Lower leg skin (tissue), 4 donors: Measurements from ENCODE around the gene AKAP6. TPM values are rescaled to one million over a fixed set of nuclear protein-coding genes. Genes with fewer than 3 reads are reported as not detected.

Source experiments
- DNase-seq, 2 donors: peaks; one replicate each; pipeline ENCODE4 v3.0.0-alpha.2; 2019; ENCODE audit warnings: low spot score in 2 of 2
- H3K4me3 ChIP-seq: fragments of 200-600 bp; sonication (generic); 2 replicates; pipeline ENCODE4 v1.5.1; 2017; ENCODE audit warnings: mild to moderate bottlenecking, low read depth; ENCODE audit not compliant: poor library complexity, severe bottlenecking
- CTCF ChIP-seq, 3 donors: fragments of 450-650 bp; IDR thresholded peaks; one replicate each; pipeline ENCODE4 v1.5.1; 2016; ENCODE audit warnings: antibody characterized with exemption in 3 of 3, mild to moderate bottlenecking in 3 of 3, moderate library complexity in 2 of 3
- POLR2A ChIP-seq, 2 donors: fragments of 450-650 bp; IDR thresholded peaks; one replicate each; pipeline ENCODE4 v1.6.1; 2016 to 2017; ENCODE audit warnings: antibody characterized with exemption in 2 of 2, mild to moderate bottlenecking in 1 of 2, moderate library complexity in 1 of 2
- WGBS, 2 donors: methylation state at CpG; one replicate each; pipeline ENCODE4 v1.1.5; 2018; 5-methylcytosine and 5-hydroxymethylcytosine counted together
- intact Hi-C: fragments of 100-400 bp; cut with DNase I; formaldehyde crosslinking; loops from one replicate; pipeline ENCODE4 v1.15.0; 2023; ENCODE audit warnings: low total_unique reads
- total RNA-seq, 4 donors: library from RNA; depleted of rRNA; stranded (reverse); fragments of >200 nt; gene quantifications; one replicate each; pipeline ENCODE4 v1.1.0, GENCODE V29; 2016

Gene AKAP6
- total RNA-seq, 4 donors from 2014 or later, result 2.3 to 13.3 (median 3.6) TPM

- TF ChIP-seq POLR2A (IDR thresholded peaks at IDR 0.05), result no peak
- no peak for TF ChIP-seq CTCF (IDR thresholded peaks at IDR 0.05)
- intact Hi-C loops, result no loop called here
These were observed 93.3 kb downstream of the AKAP6 start for GRCh38 chr14:32422440-32422839.

GRCh38 chr14:32426028-32426427 is 96.9 kb downstream of the AKAP6 start:
- DNase-seq, result no peak
- TF ChIP-seq CTCF (IDR thresholded peaks at IDR 0.05) (no peak), POLR2A (IDR thresholded peaks at IDR 0.05) (no peak)
- no peak overlapping the region for H3K4me3 ChIP-seq
- intact Hi-C loops, result no loop called here
- WGBS, 2 donors, result 77 to 89% methylated on average over 1 of the region's 1 CpG

More at GRCh38 chr14:32422440-32422839, 93.3 kb downstream of the AKAP6 start:
- no peak overlapping the region for H3K4me3 ChIP-seq
- no peak for DNase-seq

- DNase-seq, result no peak
- intact Hi-C loops, result no loop called here
- no peak overlapping the region for H3K4me3 ChIP-seq
- 80 to 81% methylated on average over 8 of the region's 8 CpGs for WGBS, 2 donors
- no peak for TF ChIP-seq CTCF (IDR thresholded peaks at IDR 0.05)
- TF ChIP-seq POLR2A (IDR thresholded peaks at IDR 0.05), result no peak
These were observed 97.7 kb downstream of the AKAP6 start for GRCh38 chr14:32426586-32427388.

GRCh38 chr14:32427726-32428528 is 98.8 kb downstream of the AKAP6 start:
- no peak overlapping the region for H3K4me3 ChIP-seq
- TF ChIP-seq POLR2A (IDR thresholded peaks at IDR 0.05), result no peak
- no peak for TF ChIP-seq CTCF (IDR thresholded peaks at IDR 0.05)
- intact Hi-C loops, result no loop called here
- DNase-seq, result no peak
- WGBS, 2 donors, result 82 to 93% methylated on average over 4 of the region's 4 CpGs

- 80 to 84% methylated on average over 4 of the region's 4 CpGs for WGBS, 2 donors
- TF ChIP-seq CTCF (IDR thresholded peaks at IDR 0.05) (no peak), POLR2A (IDR thresholded peaks at IDR 0.05) (no peak)
- no peak overlapping the region for H3K4me3 ChIP-seq
- intact Hi-C loops, result no loop called here
- no peak for DNase-seq
These were observed 99.8 kb downstream of the AKAP6 start for GRCh38 chr14:32428875-32429274.
